ENCODE data around the gene ABLIM1. TPM values are rescaled to one million over a fixed set of nuclear protein-coding genes. Genes with fewer than 3 reads are reported as not detected.

Gene ABLIM1
- total RNA-seq, 4 donors from 2014 or later = 41.2 to 128 (median 97.3) TPM

DNA sequence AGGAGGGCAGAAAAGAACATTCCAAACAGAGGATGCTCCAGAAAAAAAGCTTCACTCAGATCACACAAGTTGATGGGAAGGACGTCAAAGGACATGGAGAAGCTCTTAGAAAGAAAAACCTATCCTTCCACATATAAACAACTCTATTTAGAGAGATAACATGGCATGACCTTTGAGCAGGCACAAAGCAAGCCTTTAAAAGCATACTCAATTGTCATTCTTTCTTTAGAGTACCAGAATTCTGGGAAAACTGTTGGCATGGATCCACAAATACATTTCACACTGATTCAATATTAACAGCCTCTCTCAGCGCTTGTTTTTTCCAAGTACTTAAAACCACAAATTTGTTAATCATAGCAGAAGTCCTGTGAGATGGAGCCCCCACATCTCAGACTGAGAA, 7.3 kb upstream of the ABLIM1 start:
- intact Hi-C loops (cut with DNase I; ENCODE audit: low total_unique reads) = no loop called here
- Histone ChIP-seq H3K27me3 (no peaks in the 10 kb centered on the region), H3K36me3 (no peaks in the 10 kb centered on the region), H3K9me3 (no peaks in the 10 kb centered on the region), H3K27ac (peak overlapping the region in 1 of 2 donors; percentile 58), H3K4me3 (no peak overlapping the region), H3K4me1 (no peaks in the 10 kb centered on the region)
- TF ChIP-seq, protein P1, sequence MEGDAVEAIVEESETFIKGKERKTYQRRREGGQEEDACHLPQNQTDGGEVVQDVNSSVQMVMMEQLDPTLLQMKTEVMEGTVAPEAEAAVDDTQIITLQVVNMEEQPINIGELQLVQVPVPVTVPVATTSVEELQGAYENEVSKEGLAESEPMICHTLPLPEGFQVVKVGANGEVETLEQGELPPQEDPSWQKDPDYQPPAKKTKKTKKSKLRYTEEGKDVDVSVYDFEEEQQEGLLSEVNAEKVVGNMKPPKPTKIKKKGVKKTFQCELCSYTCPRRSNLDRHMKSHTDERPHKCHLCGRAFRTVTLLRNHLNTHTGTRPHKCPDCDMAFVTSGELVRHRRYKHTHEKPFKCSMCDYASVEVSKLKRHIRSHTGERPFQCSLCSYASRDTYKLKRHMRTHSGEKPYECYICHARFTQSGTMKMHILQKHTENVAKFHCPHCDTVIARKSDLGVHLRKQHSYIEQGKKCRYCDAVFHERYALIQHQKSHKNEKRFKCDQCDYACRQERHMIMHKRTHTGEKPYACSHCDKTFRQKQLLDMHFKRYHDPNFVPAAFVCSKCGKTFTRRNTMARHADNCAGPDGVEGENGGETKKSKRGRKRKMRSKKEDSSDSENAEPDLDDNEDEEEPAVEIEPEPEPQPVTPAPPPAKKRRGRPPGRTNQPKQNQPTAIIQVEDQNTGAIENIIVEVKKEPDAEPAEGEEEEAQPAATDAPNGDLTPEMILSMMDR (IDR thresholded peaks at IDR 0.05) = no peak
- TF ChIP-seq POLR2A (IDR thresholded peaks at IDR 0.05) = no peak
- DNase-seq = no peak

DNA sequence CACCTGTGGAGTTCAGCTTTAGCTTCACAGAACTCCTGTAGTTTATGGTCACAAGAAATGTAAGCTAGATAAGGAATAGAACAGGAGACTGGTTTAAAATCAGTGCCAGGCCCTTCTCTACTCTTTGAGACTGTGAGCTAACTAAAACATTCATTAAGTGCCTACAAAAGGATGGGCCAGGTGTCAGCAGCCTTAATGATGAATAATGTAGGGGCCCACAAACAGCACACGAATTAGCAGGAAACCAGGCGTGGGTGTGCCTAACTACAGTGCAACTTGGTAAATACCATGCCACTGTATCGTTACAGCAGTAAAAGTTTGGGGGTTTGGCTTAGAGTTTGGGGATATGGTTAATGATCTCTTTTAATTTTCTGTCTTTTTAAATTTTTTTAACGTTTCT, 6.1 kb upstream of the ABLIM1 start:
- intact Hi-C loops (cut with DNase I; ENCODE audit: low total_unique reads) = no loop called here

DNA sequence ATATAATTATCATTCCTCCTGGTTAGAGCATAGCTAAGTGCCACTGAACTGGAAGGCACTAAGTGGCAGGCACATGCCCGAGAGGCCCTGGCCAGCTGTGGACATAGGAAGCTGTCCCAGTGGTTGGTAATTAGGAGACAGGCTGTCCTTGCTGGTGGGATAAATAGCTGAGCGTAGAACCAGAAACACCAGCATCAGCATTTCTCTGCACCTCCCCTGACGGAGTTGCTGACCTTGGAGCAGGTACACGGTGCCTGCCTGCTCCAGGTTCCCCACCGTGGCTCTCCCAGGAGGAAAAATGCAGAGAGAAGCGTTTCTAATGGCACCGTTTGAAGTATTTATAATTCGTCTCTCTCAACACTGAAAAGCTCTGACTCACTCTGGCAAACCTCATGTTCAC, 5.6 kb upstream of the ABLIM1 start:
- H3K4me1 ChIP-seq = no peaks in the 10 kb centered on the region
- TF ChIP-seq, protein P1 (IDR thresholded peaks at IDR 0.05) = no peak
- no peak for TF ChIP-seq POLR2A (IDR thresholded peaks at IDR 0.05)
- peak overlapping the region in 1 of 2 donors; percentile 42 for H3K27ac ChIP-seq

More for the DNA sequence above, 6.1 kb upstream of the ABLIM1 start:
- Histone ChIP-seq H3K27me3 (no peaks in the 10 kb centered on the region), H3K9me3 (no peaks in the 10 kb centered on the region), H3K4me3 (no peak overlapping the region), H3K4me1 (no peaks in the 10 kb centered on the region), H3K36me3 (no peaks in the 10 kb centered on the region), H3K27ac (peak overlapping the region in 1 of 2 donors; percentile 42)
- no peak for DNase-seq
- TF ChIP-seq POLR2A (IDR thresholded peaks at IDR 0.05) = no peak
- TF ChIP-seq, protein P1 (IDR thresholded peaks at IDR 0.05) = no peak

DNA sequence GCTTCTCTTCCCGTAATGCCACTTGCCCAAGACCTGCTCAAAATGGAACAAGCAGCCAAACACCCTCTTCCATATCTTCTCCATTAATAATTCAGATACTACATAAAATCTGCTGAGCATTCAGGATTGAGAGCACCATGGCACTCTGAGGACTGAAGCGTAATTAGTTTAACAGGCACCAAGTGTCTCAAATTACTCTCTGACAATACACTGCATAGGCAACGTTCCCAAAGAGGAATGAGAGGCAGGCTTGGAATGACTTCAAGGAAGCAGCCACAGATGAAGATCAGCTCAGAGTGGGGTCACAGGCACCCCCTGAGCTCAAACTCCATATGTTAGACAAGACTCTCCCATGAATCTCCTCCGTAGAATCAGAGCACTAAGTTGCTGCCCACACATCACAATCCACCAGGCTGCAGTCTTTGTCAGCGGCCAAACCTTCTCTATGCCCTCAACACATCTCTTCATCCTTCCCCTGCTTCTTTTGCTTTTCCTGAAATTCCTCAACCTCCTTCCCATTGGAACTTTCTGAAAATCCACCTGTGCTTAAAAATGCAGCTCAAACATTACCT, 4.7 kb upstream of the ABLIM1 start:
- no peak for TF ChIP-seq POLR2A (IDR thresholded peaks at IDR 0.05)
- TF ChIP-seq, protein P1 (IDR thresholded peaks at IDR 0.05) = no peak
- H3K27ac ChIP-seq = peak overlapping the region in 1 of 2 donors; percentile 42
- no peaks in the 10 kb centered on the region for H3K4me1 ChIP-seq

More for the DNA sequence above, 5.6 kb upstream of the ABLIM1 start:
- H3K9me3 ChIP-seq = no peaks in the 10 kb centered on the region
- intact Hi-C loops (cut with DNase I; ENCODE audit: low total_unique reads) = no loop called here
- no peak for DNase-seq
- no peak overlapping the region for H3K4me3 ChIP-seq
- H3K27me3 ChIP-seq = no peaks in the 10 kb centered on the region
- H3K36me3 ChIP-seq = no peaks in the 10 kb centered on the region

DNA sequence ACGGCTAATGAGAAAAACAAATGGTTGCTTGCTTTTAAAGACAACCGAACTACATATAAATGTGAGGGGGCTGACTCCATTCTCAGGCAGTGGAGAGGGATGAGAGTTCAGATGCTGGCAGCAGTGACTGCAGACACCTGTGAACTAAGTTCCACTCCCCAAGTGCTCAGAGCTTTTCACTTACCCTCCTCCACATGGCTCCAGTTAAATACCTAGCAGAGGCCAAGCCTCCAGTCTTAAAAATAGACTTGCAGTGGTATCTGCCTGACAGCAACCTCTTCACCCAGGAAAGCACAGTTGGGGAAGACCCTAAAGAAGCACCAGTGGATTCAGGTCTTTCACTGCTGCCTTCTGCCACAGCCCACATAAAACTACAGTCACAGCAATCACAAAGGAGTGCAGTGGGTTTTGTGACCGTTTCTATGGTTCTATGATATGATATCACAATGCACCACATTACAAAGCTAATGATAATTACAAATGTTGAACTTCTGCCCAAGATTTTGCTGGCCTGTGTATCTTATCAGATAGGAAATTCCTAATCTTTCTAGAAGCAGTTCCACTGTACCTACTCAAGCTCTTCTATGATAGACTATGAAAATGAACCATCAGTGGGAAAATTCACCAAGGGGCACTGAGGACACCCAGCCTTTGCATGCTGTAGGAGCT, 3.3 kb upstream of the ABLIM1 start:
- Histone ChIP-seq H3K27me3 (no peaks in the 10 kb centered on the region), H3K36me3 (no peaks in the 10 kb centered on the region), H3K4me3 (no peak overlapping the region), H3K9me3 (no peaks in the 10 kb centered on the region), H3K4me1 (no peaks in the 10 kb centered on the region), H3K27ac (no peak overlapping the region)
- no peak for DNase-seq
- TF ChIP-seq, protein P1 (IDR thresholded peaks at IDR 0.05) = no peak
- no peak for TF ChIP-seq POLR2A (IDR thresholded peaks at IDR 0.05)
- intact Hi-C loops (cut with DNase I; ENCODE audit: low total_unique reads) = no loop called here

More for the DNA sequence above, 4.7 kb upstream of the ABLIM1 start:
- DNase-seq = no peak
- intact Hi-C loops (cut with DNase I; ENCODE audit: low total_unique reads) = no loop called here
- Histone ChIP-seq H3K9me3 (no peaks in the 10 kb centered on the region), H3K4me3 (no peak overlapping the region), H3K27me3 (no peaks in the 10 kb centered on the region), H3K36me3 (no peaks in the 10 kb centered on the region)
